ENCODE measurements around the gene AKR1A1.

Gene AKR1A1

DNA sequence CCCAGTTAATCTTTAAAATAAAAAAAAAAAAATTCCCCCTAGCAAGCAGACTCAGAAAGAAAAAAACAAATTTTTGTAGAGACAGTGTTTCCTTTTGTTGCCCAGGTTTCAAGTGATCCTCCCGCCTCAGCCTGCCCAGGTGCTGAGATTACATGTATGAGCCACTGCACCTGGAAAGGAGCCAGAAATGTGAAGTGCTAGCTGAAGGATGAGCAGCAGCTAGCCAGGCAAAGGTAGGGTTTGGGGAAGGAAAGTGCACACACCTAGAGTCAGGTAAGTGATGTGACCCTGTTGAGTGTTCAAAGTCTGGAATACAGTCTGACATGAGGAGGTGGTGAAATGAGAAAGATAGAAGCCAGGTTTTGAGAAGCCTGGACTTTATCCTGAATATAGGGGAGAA lies 1.7 kb downstream of the AKR1A1 start:
- H3K9me2 ChIP-seq (replicated peaks; ENCODE audit: control insufficient read depth, low read length): no peaks in the 10 kb centered on the region
- H3K4me1 ChIP-seq (ENCODE audit: control insufficient read depth, low read length): peaks cover 19% of the 10 kb centered on the region
- H3K4me2 ChIP-seq (ENCODE audit: low read length): peak overlapping the region; percentile 77
- no peaks in the 10 kb centered on the region for H3K9me3 ChIP-seq (ENCODE audit: control insufficient read depth, insufficient read depth, low read length)
- H3K27ac ChIP-seq (ENCODE audit: low read depth, low read length): no peak overlapping the region
- H3K4me3 ChIP-seq (ENCODE audit: low read length): peak overlapping the region; percentile 21; the same call in 1 of the 2 replicates
- peaks cover 35% of the 10 kb centered on the region for H3K36me3 ChIP-seq (ENCODE audit: control insufficient read depth, low read length)
- no peaks in the 10 kb centered on the region for H3K27me3 ChIP-seq (ENCODE audit: control insufficient read depth, low read length)
- H3K79me2 ChIP-seq (ENCODE audit: control insufficient read depth, low read length): peaks cover 46% of the 10 kb centered on the region
- TF ChIP-seq EZH2phosphoT487 (IDR thresholded peaks at IDR 0.05; ENCODE audit: borderline replicate concordance, low read length): no peak
- TF ChIP-seq, protein P1, sequence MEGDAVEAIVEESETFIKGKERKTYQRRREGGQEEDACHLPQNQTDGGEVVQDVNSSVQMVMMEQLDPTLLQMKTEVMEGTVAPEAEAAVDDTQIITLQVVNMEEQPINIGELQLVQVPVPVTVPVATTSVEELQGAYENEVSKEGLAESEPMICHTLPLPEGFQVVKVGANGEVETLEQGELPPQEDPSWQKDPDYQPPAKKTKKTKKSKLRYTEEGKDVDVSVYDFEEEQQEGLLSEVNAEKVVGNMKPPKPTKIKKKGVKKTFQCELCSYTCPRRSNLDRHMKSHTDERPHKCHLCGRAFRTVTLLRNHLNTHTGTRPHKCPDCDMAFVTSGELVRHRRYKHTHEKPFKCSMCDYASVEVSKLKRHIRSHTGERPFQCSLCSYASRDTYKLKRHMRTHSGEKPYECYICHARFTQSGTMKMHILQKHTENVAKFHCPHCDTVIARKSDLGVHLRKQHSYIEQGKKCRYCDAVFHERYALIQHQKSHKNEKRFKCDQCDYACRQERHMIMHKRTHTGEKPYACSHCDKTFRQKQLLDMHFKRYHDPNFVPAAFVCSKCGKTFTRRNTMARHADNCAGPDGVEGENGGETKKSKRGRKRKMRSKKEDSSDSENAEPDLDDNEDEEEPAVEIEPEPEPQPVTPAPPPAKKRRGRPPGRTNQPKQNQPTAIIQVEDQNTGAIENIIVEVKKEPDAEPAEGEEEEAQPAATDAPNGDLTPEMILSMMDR (IDR thresholded peaks at IDR 0.05; ENCODE audit: low read depth, low read length, poor library complexity, severe bottlenecking): no peak
- H4K20me1 ChIP-seq (ENCODE audit: control insufficient read depth, insufficient read depth, low read depth, low read length): no peaks in the 10 kb centered on the region
- 0 out of 2 replicates have a peak, but pooled peaks cover 3% of the 10 kb centered on the region for H3F3A ChIP-seq (ENCODE audit: control insufficient read depth, insufficient read depth)

DNA sequence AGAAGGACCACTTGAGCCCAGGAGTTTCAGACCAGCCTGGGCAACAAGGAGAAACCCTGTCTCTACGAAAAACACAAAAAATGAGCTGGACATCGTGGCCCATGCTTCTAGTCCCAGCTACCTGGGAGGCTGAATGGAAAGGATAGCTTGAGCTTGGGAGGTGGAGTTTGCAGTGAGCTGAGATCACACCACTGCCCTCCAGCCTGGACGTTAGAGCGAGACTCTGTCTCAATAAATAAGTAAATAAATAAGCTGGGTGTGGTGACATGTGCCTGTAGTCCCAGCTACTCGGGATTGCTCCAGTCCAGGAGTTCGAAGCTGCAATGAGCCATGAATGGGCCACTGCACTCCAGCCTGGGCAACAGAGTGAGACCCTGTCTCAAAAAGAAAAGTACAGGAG lies 3.6 kb downstream of the AKR1A1 start:
- Histone ChIP-seq H3K36me3 (ENCODE audit: control insufficient read depth, low read length) (peaks cover 37% of the 10 kb centered on the region), H3K79me2 (ENCODE audit: control insufficient read depth, low read length) (peaks cover 54% of the 10 kb centered on the region)

DNA sequence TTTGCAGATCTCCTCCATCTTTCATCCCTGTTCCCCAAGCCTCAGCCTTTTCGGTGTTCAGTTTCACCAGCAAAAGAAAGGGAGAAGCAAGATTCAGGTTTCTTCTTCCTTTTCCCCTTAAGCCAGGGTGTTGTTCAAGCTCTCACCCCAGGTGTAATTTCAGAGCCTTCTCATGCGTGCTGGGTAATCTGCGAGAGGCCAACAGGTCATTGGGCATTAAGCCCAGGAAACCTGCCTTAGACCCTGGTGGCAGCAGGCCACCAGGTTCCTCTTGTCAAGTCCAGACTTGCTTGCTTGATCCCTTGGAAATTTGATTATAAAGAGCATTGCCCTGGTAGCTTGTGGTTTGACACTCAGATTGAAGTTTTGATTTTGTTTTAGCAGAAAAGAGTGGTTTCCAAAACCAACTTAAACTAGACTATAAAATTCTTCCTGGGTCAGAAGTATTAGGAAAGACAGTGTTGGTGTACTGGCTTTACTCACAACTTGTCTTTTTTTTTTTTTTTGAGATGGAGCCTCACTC lies 6.9 kb downstream of the AKR1A1 start:
- H3K4me1 ChIP-seq (ENCODE audit: control insufficient read depth, low read length): peaks cover 2% of the 10 kb centered on the region
- H3K4me2 ChIP-seq (ENCODE audit: low read length): no peak overlapping the region
- no peaks in the 10 kb centered on the region for H3K27me3 ChIP-seq (ENCODE audit: control insufficient read depth, low read length)
- H3K27ac ChIP-seq (ENCODE audit: low read depth, low read length): no peak overlapping the region
- H3K9me2 ChIP-seq (replicated peaks; ENCODE audit: control insufficient read depth, low read length): no peaks in the 10 kb centered on the region
- H3K79me2 ChIP-seq (ENCODE audit: control insufficient read depth, low read length): peaks cover 44% of the 10 kb centered on the region
- H4K20me1 ChIP-seq (ENCODE audit: control insufficient read depth, insufficient read depth, low read depth, low read length): no peaks in the 10 kb centered on the region
- TF ChIP-seq, protein P1 (IDR thresholded peaks at IDR 0.05; ENCODE audit: low read depth, low read length, poor library complexity, severe bottlenecking): no peak
- TF ChIP-seq EZH2phosphoT487 (IDR thresholded peaks at IDR 0.05; ENCODE audit: borderline replicate concordance, low read length): no peak
- no peak overlapping the region for H3K4me3 ChIP-seq (ENCODE audit: low read length)
- H3K36me3 ChIP-seq (ENCODE audit: control insufficient read depth, low read length): peaks cover 39% of the 10 kb centered on the region
- no peaks in the 10 kb centered on the region for H3F3A ChIP-seq (ENCODE audit: control insufficient read depth, insufficient read depth)
- no peaks in the 10 kb centered on the region for H3K9me3 ChIP-seq (ENCODE audit: control insufficient read depth, insufficient read depth, low read length)

More for the DNA sequence above, 3.6 kb downstream of the AKR1A1 start:
- Histone ChIP-seq H3K4me3 (ENCODE audit: low read length) (no peak overlapping the region), H3F3A (ENCODE audit: control insufficient read depth, insufficient read depth) (0 out of 2 replicates have a peak, but pooled peaks cover 3% of the 10 kb centered on the region), H3K4me1 (ENCODE audit: control insufficient read depth, low read length) (peaks cover 19% of the 10 kb centered on the region), H3K27ac (ENCODE audit: low read depth, low read length) (no peak overlapping the region), H4K20me1 (ENCODE audit: control insufficient read depth, insufficient read depth, low read depth, low read length) (no peaks in the 10 kb centered on the region), H3K27me3 (ENCODE audit: control insufficient read depth, low read length) (no peaks in the 10 kb centered on the region), H3K4me2 (ENCODE audit: low read length) (no peak overlapping the region), H3K9me3 (ENCODE audit: control insufficient read depth, insufficient read depth, low read length) (no peaks in the 10 kb centered on the region), H3K9me2 (replicated peaks; ENCODE audit: control insufficient read depth, low read length) (no peaks in the 10 kb centered on the region)
- no peak for TF ChIP-seq EZH2phosphoT487 (IDR thresholded peaks at IDR 0.05; ENCODE audit: borderline replicate concordance, low read length)
- TF ChIP-seq, protein P1 (IDR thresholded peaks at IDR 0.05; ENCODE audit: low read depth, low read length, poor library complexity, severe bottlenecking): no peak
